ENCODE data around the gene FKBP2. TPM values are rescaled to one million over a fixed set of nuclear protein-coding genes. Genes with fewer than 3 reads are reported as not detected.

Gene FKBP2
- polyA plus RNA-seq, 1 donor (not counting 4 experiments of a cell fraction or from before 2014, with no cell fraction given), result 40.3 TPM

- dilution Hi-C loops (cut with MboI; ENCODE audit: extremely low pct_ligation_motif_present, low sequenced_read_pairs), result no loop called here
- DNase-seq (ENCODE audit: low read depth, low spot score) (no peak), FAIRE-seq (no peak)
- Histone ChIP-seq H3K36me3 (ENCODE audit: control insufficient read depth in 2 of 2, extremely low read depth in 1 of 2, insufficient read depth in 2 of 2, low read length in 2 of 2) (peaks cover 3% of the 10 kb centered on the region in 2 experiments), H2AFZ (ENCODE audit: control insufficient read depth, low read length) (peak within 1 kb of the TSS; percentile 83), H3K27me3 (ENCODE audit: control insufficient read depth, extremely low read depth, insufficient read depth, low read length) (no peaks in the 10 kb centered on the region), H4K20me1 (ENCODE audit: control insufficient read depth, extremely low read depth, insufficient read depth, low read length) (no peaks in the 10 kb centered on the region), H3K4me3 (ENCODE audit: control insufficient read depth in 2 of 3, extremely low read depth in 1 of 3, insufficient read depth in 2 of 3, low read depth in 1 of 3, low read length in 3 of 3) (peak within 1 kb of the TSS; percentile 48 to 81 (median 66)), H3K9ac (ENCODE audit: control insufficient read depth, extremely low read depth, insufficient read depth, low read length) (peak within 1 kb of the TSS; percentile 88), H3K9me1 (ENCODE audit: control insufficient read depth, extremely low read depth, insufficient read depth, low read length) (peaks cover 2% of the 10 kb centered on the region), H3K27ac (ENCODE audit: control insufficient read depth, insufficient read depth, low read length) (peak within 1 kb of the TSS; percentile 70), H3K4me1 (ENCODE audit: control insufficient read depth, extremely low read depth, insufficient read depth, low read length) (peaks cover 50% of the 10 kb centered on the region), H3K9me3 (ENCODE audit: control insufficient read depth, low read depth, low read length) (no peaks in the 10 kb centered on the region), H3K79me2 (ENCODE audit: control insufficient read depth, insufficient read depth, low read length) (peaks cover 17% of the 10 kb centered on the region), H3K4me2 (ENCODE audit: control insufficient read depth, extremely low read depth, insufficient read depth, low read depth, low read length) (peak within 1 kb of the TSS; percentile 78)
- no peak for TF ChIP-seq CTCF (optimal IDR thresholded peaks at IDR 0.05 in 1 of 3, IDR thresholded peaks at IDR 0.05 in 1 of 3, conservative IDR thresholded peaks at IDR 0.05 in 1 of 3; ENCODE audit: extremely low read depth in 1 of 3, insufficient read depth in 2 of 3, low read length in 3 of 3)
- no peak for TF ChIP-seq EZH2 (IDR thresholded peaks at IDR 0.05; ENCODE audit: low read length)
These were observed 10.5 kb upstream of the FKBP2 start, which contains the start of gene DNAJC4 for GRCh38 chr11:64230171-64230984. TSS of gene DNAJC4 (plus strand) at chr11:64230548. CDS start at chr11:64230855, 307 bp downstream.

- dilution Hi-C loops (cut with MboI; ENCODE audit: extremely low pct_ligation_motif_present, low sequenced_read_pairs), result no loop called here
- TF ChIP-seq CTCF (optimal IDR thresholded peaks at IDR 0.05 in 1 of 3, IDR thresholded peaks at IDR 0.05 in 1 of 3, conservative IDR thresholded peaks at IDR 0.05 in 1 of 3; ENCODE audit: extremely low read depth in 1 of 3, insufficient read depth in 2 of 3, low read length in 3 of 3), result no peak
- Histone ChIP-seq H2AFZ (ENCODE audit: control insufficient read depth, low read length) (peak overlapping the region; percentile 83), H3K27ac (ENCODE audit: control insufficient read depth, insufficient read depth, low read length) (peak overlapping the region; percentile 70), H3K4me1 (ENCODE audit: control insufficient read depth, extremely low read depth, insufficient read depth, low read length) (peaks cover 53% of the 10 kb centered on the region), H3K4me2 (ENCODE audit: control insufficient read depth, extremely low read depth, insufficient read depth, low read depth, low read length) (peak overlapping the region; percentile 78), H3K79me2 (ENCODE audit: control insufficient read depth, insufficient read depth, low read length) (peaks cover 13% of the 10 kb centered on the region), H3K9me3 (ENCODE audit: control insufficient read depth, low read depth, low read length) (no peaks in the 10 kb centered on the region), H3K4me3 (ENCODE audit: control insufficient read depth in 2 of 3, extremely low read depth in 1 of 3, insufficient read depth in 2 of 3, low read depth in 1 of 3, low read length in 3 of 3) (peak overlapping the region; percentile 48 to 81 (median 66)), H4K20me1 (ENCODE audit: control insufficient read depth, extremely low read depth, insufficient read depth, low read length) (no peaks in the 10 kb centered on the region), H3K36me3 (ENCODE audit: control insufficient read depth in 2 of 2, extremely low read depth in 1 of 2, insufficient read depth in 2 of 2, low read length in 2 of 2) (peaks cover 3 to 7% of the 10 kb centered on the region in 2 experiments), H3K9me1 (ENCODE audit: control insufficient read depth, extremely low read depth, insufficient read depth, low read length) (peaks cover 2% of the 10 kb centered on the region), H3K27me3 (ENCODE audit: control insufficient read depth, extremely low read depth, insufficient read depth, low read length) (no peaks in the 10 kb centered on the region), H3K9ac (ENCODE audit: control insufficient read depth, extremely low read depth, insufficient read depth, low read length) (peak overlapping the region; percentile 88)
- FAIRE-seq, result no peak
- no peak for DNase-seq (ENCODE audit: low read depth, low spot score)
These were observed 9.9 kb upstream of the FKBP2 start for GRCh38 chr11:64230985-64231365.

Measured in keratinocyte (primary cell).